ENCODE results near the gene MRFAP1L1. TPM values are rescaled to one million over a fixed set of nuclear protein-coding genes. Genes with fewer than 3 reads are reported as not detected.
"Not testable (repeated sequence)": the region's sequence is repeated elsewhere in the genome, so short reads cannot be mapped to it uniquely, and the experiment has no call there.

MRFAP1L1 gene
- 10 to 100 TPM; 81.9 to 83.1 TPM for total RNA-seq

GRCh38 chr4:6709230-6710114 lies at the start of gene MRFAP1L1:
MRFAP1L1 (minus strand) TSS chr4:6709865; CDS start chr4:6709629, 236 bp downstream.
- POLR2A ChIA-PET, result interaction anchor here (0.6 to 12.3 kb wide), 16 partner anchors 8 to 358 kb away, joined by 3 to 253 read pairs (median 4); partner anchors contain the start of genes GRPEL1, MAN2B2, MRFAP1 and S100P
- DNase-seq, result peak; percentile 98
- peaks cover 8% of the 10 kb centered on the region for H3K9me3 Mint-ChIP-seq
- CTCF ChIA-PET, result interaction anchor here (0.8 to 5.6 kb wide), 17 partner anchors 8 to 359 kb away, joined by 3 to 62 read pairs (median 4); partner anchors contain the start of genes GRPEL1, S100P and TBC1D14
- H3K4me3 Mint-ChIP-seq, result peak within 1 kb of the TSS; percentile 99
- H3K27me3 Mint-ChIP-seq, result no peaks in the 10 kb centered on the region
- peaks cover 49% of the 10 kb centered on the region for H3K4me1 Mint-ChIP-seq
- peaks cover 53% of the 10 kb centered on the region for H3K36me3 Mint-ChIP-seq (ENCODE audit: low read depth)
- peak within 1 kb of the TSS; percentile 97 for H3K27ac Mint-ChIP-seq

DNA sequence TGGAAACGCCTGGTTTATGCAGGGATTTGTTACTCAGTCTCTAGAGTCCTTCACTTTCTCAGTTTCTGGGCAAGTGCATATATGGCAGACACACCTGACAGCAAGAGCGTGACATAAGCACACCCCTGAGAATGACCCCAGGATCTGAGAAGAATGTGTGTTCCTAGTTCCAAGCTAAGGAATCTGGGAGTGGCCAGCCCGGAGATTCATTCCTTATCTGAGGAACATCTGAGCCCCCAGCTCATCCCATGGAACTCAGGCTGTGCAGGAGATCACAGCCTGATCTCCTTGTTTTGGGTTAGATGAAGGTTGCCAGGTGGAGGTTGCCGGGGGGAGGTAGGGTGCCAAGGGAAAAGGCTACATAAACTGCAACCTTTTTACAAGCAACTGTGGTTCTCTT lies 49.1 kb upstream of the MRFAP1L1 start:
- no peak overlapping the region for H3K27ac Mint-ChIP-seq
- POLR2A ChIA-PET, result no interaction called here

DNA sequence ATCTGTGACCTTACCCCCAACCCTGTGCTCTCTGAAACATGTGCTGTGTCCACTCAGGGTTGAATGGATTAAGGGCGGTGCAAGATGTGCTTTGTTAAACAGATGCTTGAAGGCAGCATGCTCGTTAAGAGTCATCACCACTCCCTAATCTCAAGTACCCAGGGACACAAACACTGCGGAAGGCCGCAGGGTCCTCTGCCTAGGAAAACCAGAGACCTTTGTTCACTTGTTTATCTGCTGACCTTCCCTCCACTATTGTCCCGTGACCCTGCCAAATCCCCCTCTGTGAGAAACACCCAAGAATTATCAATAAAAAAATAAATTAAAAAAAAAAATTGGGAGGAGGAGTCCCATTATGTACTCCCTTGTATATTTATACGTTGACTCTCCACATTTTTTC lies 46.7 kb upstream of the MRFAP1L1 start:
- POLR2A ChIA-PET; CTCF ChIA-PET; H3K4me1 Mint-ChIP-seq; H3K36me3 Mint-ChIP-seq (ENCODE audit: low read depth); H3K27ac Mint-ChIP-seq; H3K9me3 Mint-ChIP-seq; DNase-seq; H3K4me3 Mint-ChIP-seq; H3K27me3 Mint-ChIP-seq: not testable (repeated sequence)

More for the DNA sequence above, 49.1 kb upstream of the MRFAP1L1 start:
- no peaks in the 10 kb centered on the region for H3K9me3 Mint-ChIP-seq
- H3K36me3 Mint-ChIP-seq (ENCODE audit: low read depth), result no peaks in the 10 kb centered on the region
- no peak for DNase-seq
- CTCF ChIA-PET, result no interaction called here
- peaks cover 5% of the 10 kb centered on the region for H3K27me3 Mint-ChIP-seq
- H3K4me1 Mint-ChIP-seq, result no peaks in the 10 kb centered on the region
- H3K4me3 Mint-ChIP-seq, result no peak overlapping the region

- no peak for DNase-seq
- Mint-ChIP-seq H3K4me3 (no peak overlapping the region), H3K36me3 (ENCODE audit: low read depth) (no peaks in the 10 kb centered on the region), H3K4me1 (peaks cover 16% of the 10 kb centered on the region), H3K27ac (no peak overlapping the region), H3K27me3 (peaks cover 2% of the 10 kb centered on the region), H3K9me3 (no peaks in the 10 kb centered on the region)
- ChIA-PET POLR2A (no interaction called here), CTCF (no interaction called here)
These were observed 45.6 kb upstream of the MRFAP1L1 start for GRCh38 chr4:6755088-6755753.

DNA sequence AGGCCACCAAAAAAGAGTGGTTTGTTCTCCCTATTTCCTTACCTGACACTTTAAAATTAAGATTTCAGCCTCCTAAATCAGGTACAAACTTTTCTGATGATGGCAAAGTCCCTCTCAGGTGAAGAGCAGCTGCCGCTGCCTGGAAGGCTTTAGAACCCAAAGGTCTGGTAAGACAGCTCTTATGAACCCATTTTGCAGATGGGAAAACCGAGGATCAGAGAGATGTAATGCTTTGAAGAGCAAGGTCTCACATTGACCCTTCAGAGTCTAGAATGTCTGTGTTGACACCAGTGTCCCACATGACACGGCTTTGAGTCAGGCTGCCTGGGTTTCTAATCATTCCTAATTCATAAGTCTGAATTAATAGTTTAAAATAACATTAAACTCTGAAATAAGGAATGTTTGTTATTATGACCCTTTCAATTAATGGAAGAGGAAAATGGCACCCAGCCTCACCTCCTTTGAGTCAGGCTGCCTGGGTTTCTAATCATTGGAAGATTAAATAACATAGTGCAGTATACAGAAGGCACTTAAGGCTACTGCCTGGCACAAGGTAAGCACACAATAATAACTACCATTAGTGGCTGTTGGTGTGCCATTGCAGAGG lies 44.9 kb upstream of the MRFAP1L1 start:
- no peak for DNase-seq
- no peak overlapping the region for H3K27ac Mint-ChIP-seq
- POLR2A ChIA-PET, result no interaction called here
- H3K4me3 Mint-ChIP-seq, result no peak overlapping the region
- H3K27me3 Mint-ChIP-seq, result peaks cover 2% of the 10 kb centered on the region
- CTCF ChIA-PET, result no interaction called here
- no peaks in the 10 kb centered on the region for H3K36me3 Mint-ChIP-seq (ENCODE audit: low read depth)
- no peaks in the 10 kb centered on the region for H3K9me3 Mint-ChIP-seq
- H3K4me1 Mint-ChIP-seq, result peaks cover 16% of the 10 kb centered on the region

DNA sequence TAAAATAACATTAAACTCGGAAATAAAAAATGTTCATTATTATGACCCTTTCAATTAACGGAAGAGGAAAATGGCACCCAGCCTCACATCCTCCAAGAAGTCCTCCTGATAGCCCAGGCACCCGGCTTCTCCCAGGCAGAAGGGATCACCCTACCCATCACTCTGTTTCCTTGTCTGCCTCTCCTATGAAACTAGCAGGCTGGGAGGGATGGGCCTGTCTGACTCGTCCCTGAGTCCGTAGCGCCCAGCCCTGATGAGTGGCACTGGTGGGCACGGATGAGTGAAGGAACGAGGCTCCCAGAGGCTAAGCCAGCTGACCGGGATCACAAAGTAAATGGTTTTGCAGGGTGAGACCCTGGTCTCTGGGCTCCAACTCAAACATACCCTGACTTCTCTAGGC lies 44.2 kb upstream of the MRFAP1L1 start:
- H3K27ac Mint-ChIP-seq, result no peak overlapping the region
- H3K36me3 Mint-ChIP-seq (ENCODE audit: low read depth), result no peaks in the 10 kb centered on the region
- DNase-seq, result no peak
- H3K27me3 Mint-ChIP-seq, result peaks cover 2% of the 10 kb centered on the region
- CTCF ChIA-PET, result no interaction called here
- H3K9me3 Mint-ChIP-seq, result no peaks in the 10 kb centered on the region
- POLR2A ChIA-PET, result no interaction called here
- peaks cover 16% of the 10 kb centered on the region for H3K4me1 Mint-ChIP-seq
- H3K4me3 Mint-ChIP-seq, result no peak overlapping the region

- Mint-ChIP-seq H3K9me3 (no peaks in the 10 kb centered on the region), H3K4me1 (peaks cover 16% of the 10 kb centered on the region), H3K27ac (no peak overlapping the region), H3K4me3 (no peak overlapping the region), H3K27me3 (no peaks in the 10 kb centered on the region), H3K36me3 (ENCODE audit: low read depth) (no peaks in the 10 kb centered on the region)
- POLR2A ChIA-PET, result no interaction called here
- CTCF ChIA-PET, result no interaction called here
- no peak for DNase-seq
These were observed 43.5 kb upstream of the MRFAP1L1 start for GRCh38 chr4:6753103-6753560.

GRCh38 chr4:6752486-6752829 lies 42.8 kb upstream of the MRFAP1L1 start:
- Mint-ChIP-seq H3K36me3 (ENCODE audit: low read depth) (no peaks in the 10 kb centered on the region), H3K9me3 (no peaks in the 10 kb centered on the region), H3K27me3 (no peaks in the 10 kb centered on the region), H3K4me1 (peaks cover 16% of the 10 kb centered on the region), H3K27ac (no peak overlapping the region), H3K4me3 (no peak overlapping the region)
- CTCF ChIA-PET, result no interaction called here
- POLR2A ChIA-PET, result no interaction called here
- DNase-seq, result no peak

DNA sequence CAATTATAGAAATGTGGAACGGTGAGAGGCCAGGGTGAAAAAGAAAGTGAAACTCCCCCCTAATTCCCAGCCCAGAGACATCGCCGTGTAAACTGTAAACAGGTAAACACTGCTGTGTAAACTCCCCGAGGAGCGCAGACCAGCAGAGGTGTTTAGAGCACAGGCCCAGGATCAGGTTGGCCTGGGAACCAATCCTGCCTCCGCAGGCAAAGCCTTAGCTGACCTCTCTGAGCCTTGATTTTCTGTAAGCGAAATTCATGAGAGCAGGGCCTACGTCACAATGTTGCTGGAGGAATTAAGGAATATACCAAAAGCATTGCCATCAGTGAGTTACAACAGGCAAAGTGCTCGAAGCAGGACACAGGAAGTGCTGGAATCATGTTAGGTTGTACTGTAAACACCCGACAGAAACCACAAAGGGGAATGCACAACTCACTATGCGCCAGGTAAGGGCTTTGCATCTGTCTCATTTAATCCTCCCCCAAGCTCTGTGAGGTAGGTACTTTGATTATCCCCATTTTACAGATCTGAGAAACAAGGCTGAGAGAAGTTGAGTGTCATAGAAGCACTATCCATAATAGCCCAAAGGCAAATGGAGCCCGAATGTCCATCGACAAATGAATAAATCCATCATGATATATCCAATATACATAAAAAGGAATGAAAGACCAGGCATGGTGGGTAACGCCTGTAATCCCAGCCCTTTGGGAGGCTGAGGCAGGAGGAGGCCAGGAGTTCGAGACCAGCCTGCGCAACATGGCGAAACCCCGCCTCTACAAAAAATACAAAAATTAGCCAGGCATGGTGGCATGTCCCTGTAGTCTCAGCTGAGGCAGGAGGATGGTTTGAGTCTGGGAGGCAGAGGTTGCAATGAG lies 42.2 kb upstream of the MRFAP1L1 start:
- peak; percentile 28 for DNase-seq
- ChIA-PET CTCF (interaction anchor here (1.6 kb wide), 1 partner anchor 121 kb away, joined by 8 read pairs; no protein-coding TSS in a partner anchor), POLR2A (interaction anchor here (1.4 kb wide), 1 partner anchor 32 kb away, joined by 3 read pairs; no protein-coding TSS in a partner anchor)
- H3K4me1 Mint-ChIP-seq, result peaks cover 16% of the 10 kb centered on the region
- H3K27ac Mint-ChIP-seq, result peak overlapping the region; percentile 72
- no peaks in the 10 kb centered on the region for H3K9me3 Mint-ChIP-seq
- H3K36me3 Mint-ChIP-seq (ENCODE audit: low read depth), result no peaks in the 10 kb centered on the region
- H3K4me3 Mint-ChIP-seq, result peak overlapping the region; percentile 64
- H3K27me3 Mint-ChIP-seq, result no peaks in the 10 kb centered on the region

GRCh38 chr4:6750286-6751221 lies 40.9 kb upstream of the MRFAP1L1 start:
- Mint-ChIP-seq H3K9me3 (no peaks in the 10 kb centered on the region), H3K27me3 (no peaks in the 10 kb centered on the region), H3K4me1 (peaks cover 16% of the 10 kb centered on the region), H3K36me3 (ENCODE audit: low read depth) (no peaks in the 10 kb centered on the region), H3K4me3 (peak overlapping the region; percentile 64), H3K27ac (peak overlapping the region; percentile 72)
- POLR2A ChIA-PET, result interaction anchor here (1.3 to 1.4 kb wide), 2 partner anchors 34 to 61 kb away, joined by 3 read pairs; no protein-coding TSS in a partner anchor
- CTCF ChIA-PET, result interaction anchor here (1.6 to 2.6 kb wide), 2 partner anchors 123 kb away, joined by 7 to 8 read pairs; no protein-coding TSS in a partner anchor
- no peak for DNase-seq

GRCh38 chr4:6749340-6750171 lies 39.9 kb upstream of the MRFAP1L1 start:
- Mint-ChIP-seq H3K27ac (no peak overlapping the region), H3K9me3 (no peaks in the 10 kb centered on the region), H3K4me1 (peaks cover 18% of the 10 kb centered on the region), H3K27me3 (peaks cover 2% of the 10 kb centered on the region), H3K36me3 (ENCODE audit: low read depth) (no peaks in the 10 kb centered on the region), H3K4me3 (no peak overlapping the region)
- ChIA-PET POLR2A (interaction anchor here (1.3 kb wide), 1 partner anchor 60 kb away, joined by 3 read pairs; no protein-coding TSS in a partner anchor), CTCF (interaction anchor here (0.9 to 2.6 kb wide), 2 partner anchors 29 to 124 kb away, joined by 3 to 7 read pairs; no protein-coding TSS in a partner anchor)
- DNase-seq, result no peak
